NCI-H2107 treated with DMSO at 0.1 percent for 48 hours (cell line): ENCODE data around the gene FLT3.
"Not testable (repeated sequence)": the region's sequence is repeated elsewhere in the genome, so short reads cannot be mapped to it uniquely, and the experiment has no call there.

Experiments
- DNase-seq: peaks from one replicate; lab custom pipeline; 2025; ENCODE audit not compliant: unreplicated experiment; lab: John Stamatoyannopoulos, UW

FLT3 gene

DNA sequence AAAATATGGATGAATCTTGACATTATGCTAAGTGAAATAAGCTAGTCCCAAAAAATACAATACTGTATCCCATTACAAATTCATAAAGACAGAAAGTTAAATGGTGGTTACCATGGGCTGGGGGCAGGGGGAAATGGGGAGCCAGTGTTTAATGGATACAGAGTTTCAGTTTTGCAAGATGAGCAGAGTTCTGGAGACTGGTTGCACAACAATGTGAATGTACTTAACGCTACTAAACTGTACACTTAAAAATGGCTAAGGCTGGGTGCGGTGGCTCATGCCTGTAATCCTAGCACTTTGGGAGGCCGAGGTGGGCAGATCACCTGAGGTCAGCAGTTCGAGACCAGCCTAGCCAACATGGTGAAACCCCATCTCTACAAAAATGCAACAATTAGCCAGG is 1.5 kb upstream of the FLT3 start:
- not testable (repeated sequence) for DNase-seq

- DNase-seq, result no peak
Measured at GRCh38 chr13:28099396-28100149, 803 bp downstream of the FLT3 start.

- DNase-seq, result no peak
Measured at GRCh38 chr13:28097503-28097902, 2.9 kb downstream of the FLT3 start.

DNA sequence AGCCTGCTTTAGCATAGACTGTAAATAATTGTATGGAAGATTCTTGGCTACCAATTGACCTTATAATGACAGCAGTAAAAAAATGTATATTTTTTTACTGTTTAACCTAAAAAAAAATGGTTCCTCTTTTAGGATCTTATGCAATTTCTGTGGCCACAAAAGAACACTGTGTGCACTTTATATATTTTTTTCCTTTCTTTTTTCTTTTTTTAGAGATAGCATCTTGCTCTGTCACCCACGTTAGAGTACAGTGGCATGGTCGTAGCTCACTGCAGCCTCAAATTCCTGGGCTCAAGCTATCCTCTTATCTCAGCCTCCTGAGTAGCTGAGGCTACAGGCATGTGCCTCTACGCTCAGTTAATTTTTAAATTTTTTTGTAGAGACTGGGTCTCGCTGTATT is 6.1 kb downstream of the FLT3 start:
- DNase-seq, result no peak

GRCh38 chr13:28093881-28094280 is 6.5 kb downstream of the FLT3 start:
- DNase-seq, result no peak

- no peak for DNase-seq
Measured at GRCh38 chr13:28092431-28092830, 7.9 kb downstream of the FLT3 start.

DNA sequence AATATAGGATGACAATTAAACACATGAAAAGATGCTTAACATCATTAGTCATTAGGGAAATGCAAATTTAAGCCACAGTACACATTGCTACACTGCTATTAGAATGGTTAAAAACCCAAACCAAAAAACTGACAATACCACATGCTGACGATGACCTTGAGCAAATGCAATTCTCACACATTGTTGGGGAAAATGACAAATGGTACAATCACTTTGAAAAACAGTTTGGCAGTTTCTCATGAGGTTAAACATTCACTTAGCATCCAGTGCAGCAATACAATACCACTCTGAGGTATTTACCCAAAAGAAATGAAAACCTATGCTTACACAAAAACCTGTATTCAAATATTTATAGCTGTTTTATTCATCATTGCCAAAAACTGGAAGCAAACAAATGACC is 11.3 kb downstream of the FLT3 start:
- DNase-seq, result no peak

DNA sequence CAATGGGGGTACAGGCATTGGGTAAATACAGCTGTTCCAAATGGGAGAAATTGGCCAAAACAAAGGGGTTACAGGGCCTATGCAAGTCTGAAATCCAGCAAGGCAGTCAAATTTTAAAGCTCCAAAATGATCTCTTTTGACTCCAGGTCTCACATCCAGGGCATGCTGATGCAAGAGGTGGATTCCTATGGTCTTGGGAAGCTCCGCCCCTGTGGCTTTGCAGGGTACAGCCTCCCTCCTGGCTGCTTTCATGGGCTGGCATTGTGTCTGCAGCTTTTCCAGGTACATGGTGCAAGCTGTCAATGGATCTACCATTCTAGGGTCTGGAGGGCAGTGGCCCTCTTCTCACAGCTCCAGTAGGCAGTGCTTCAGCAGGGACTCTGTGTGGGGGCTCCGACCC is 22.6 kb downstream of the FLT3 start:
- not testable (repeated sequence) for DNase-seq

GRCh38 chr13:28077231-28077630 is 23.1 kb downstream of the FLT3 start:
- DNase-seq, result no peak

DNA sequence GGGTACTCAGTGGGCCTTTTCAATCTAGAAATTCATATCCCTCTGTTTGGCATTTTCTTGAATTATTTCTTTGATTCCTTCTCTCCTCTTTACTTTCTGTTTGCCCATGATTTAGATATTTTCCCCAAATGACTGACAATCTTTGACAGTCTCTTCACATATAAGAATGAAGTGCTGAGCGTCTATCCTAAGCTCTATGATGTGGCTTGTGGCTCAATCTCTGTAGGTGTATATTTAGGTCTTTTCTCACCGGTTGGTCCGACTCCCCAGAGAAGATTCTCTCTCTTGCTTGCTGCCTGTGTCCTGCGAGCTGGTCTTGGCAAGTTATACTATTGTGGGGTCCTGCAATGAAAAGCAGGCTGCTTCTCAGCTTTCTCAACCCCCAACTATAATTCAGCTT is 29.0 kb downstream of the FLT3 start:
- DNase-seq, result no peak

- no peak for DNase-seq
Measured at GRCh38 chr13:28067491-28067890, 32.9 kb downstream of the FLT3 start.

- no peak for DNase-seq
Measured at GRCh38 chr13:28058866-28059613, 41.3 kb downstream of the FLT3 start.

GRCh38 chr13:28056970-28057712 is 43.2 kb downstream of the FLT3 start:
- no peak for DNase-seq

- DNase-seq, result no peak
Measured at GRCh38 chr13:28056426-28056825, 44.0 kb downstream of the FLT3 start.

GRCh38 chr13:28055357-28055756 is 45.0 kb downstream of the FLT3 start:
- DNase-seq, result no peak

GRCh38 chr13:28052945-28053344 is 47.4 kb downstream of the FLT3 start:
- no peak for DNase-seq

- DNase-seq, result no peak
Measured at GRCh38 chr13:28049880-28050875, 50.2 kb downstream of the FLT3 start.

GRCh38 chr13:28049215-28049614 is 51.2 kb downstream of the FLT3 start:
- DNase-seq, result no peak

GRCh38 chr13:28048768-28049167 is 51.6 kb downstream of the FLT3 start:
- DNase-seq, result no peak

GRCh38 chr13:28047757-28048388 is 52.5 kb downstream of the FLT3 start:
- DNase-seq, result no peak
